HS-5 (cell line): ENCODE data around the gene FLOT2.
"Not testable (repeated sequence)": the region's sequence is repeated elsewhere in the genome, so short reads cannot be mapped to it uniquely, and the experiment has no call there.

Experiments
- DNase-seq: peaks from one replicate; pipeline ENCODE4 v3.0.0-alpha.2; 2012; ENCODE audit warnings: low read depth

Gene FLOT2

GRCh38 chr17:28896884-28897768, at the start of gene FLOT2:
Gene FLOT2 (minus strand): TSS chr17:28897733. CDS start chr17:28897574, 159 bp downstream.
- no peak for DNase-seq

- DNase-seq = peak; percentile 68
These were observed 48.7 kb upstream of the FLOT2 start for GRCh38 chr17:28946239-28946638.

- DNase-seq = peak; percentile 75
These were observed 47.6 kb upstream of the FLOT2 start for GRCh38 chr17:28944862-28945741.

GRCh38 chr17:28944343-28944742, 46.8 kb upstream of the FLOT2 start:
- no peak for DNase-seq

- no peak for DNase-seq
These were observed 45.4 kb upstream of the FLOT2 start for GRCh38 chr17:28942925-28943324.

- no peak for DNase-seq
These were observed 43.7 kb upstream of the FLOT2 start for GRCh38 chr17:28941251-28941650.

GRCh38 chr17:28940675-28941074, 43.1 kb upstream of the FLOT2 start:
- no peak for DNase-seq

- no peak for DNase-seq
These were observed 42.6 kb upstream of the FLOT2 start for GRCh38 chr17:28940142-28940541.

- DNase-seq = no peak
These were observed 41.0 kb upstream of the FLOT2 start for GRCh38 chr17:28938552-28938951.

GRCh38 chr17:28937044-28937729, 39.7 kb upstream of the FLOT2 start:
- no peak for DNase-seq

GRCh38 chr17:28935744-28936460, 38.4 kb upstream of the FLOT2 start:
- DNase-seq = no peak

- DNase-seq = not testable (repeated sequence)
These were observed 37.0 kb upstream of the FLOT2 start for GRCh38 chr17:28934508-28934907.

- no peak for DNase-seq
These were observed 32.3 kb upstream of the FLOT2 start for GRCh38 chr17:28929787-28930186.

GRCh38 chr17:28928061-28928460, 30.5 kb upstream of the FLOT2 start:
- no peak for DNase-seq

GRCh38 chr17:28926786-28927185, 29.3 kb upstream of the FLOT2 start:
- no peak for DNase-seq

- no peak for DNase-seq
These were observed 28.8 kb upstream of the FLOT2 start for GRCh38 chr17:28926366-28926765.

- DNase-seq = peak; percentile 80
These were observed 28.4 kb upstream of the FLOT2 start for GRCh38 chr17:28925912-28926365.

GRCh38 chr17:28920201-28920600, 22.7 kb upstream of the FLOT2 start:
- DNase-seq = no peak

- DNase-seq = no peak
These were observed 20.8 kb upstream of the FLOT2 start for GRCh38 chr17:28918295-28918694.

GRCh38 chr17:28917465-28917864, 19.9 kb upstream of the FLOT2 start:
- DNase-seq = no peak

- DNase-seq = no peak
These were observed 19.5 kb upstream of the FLOT2 start for GRCh38 chr17:28917029-28917428.
